ENCODE data around the gene GTF2F2.
A peak's percentile ranks its signal among the peaks of the same experiment; 100 is the strongest.
"Not testable (repeated sequence)": the region's sequence is repeated elsewhere in the genome, so short reads cannot be mapped to it uniquely, and the experiment has no call there.

The GTF2F2 gene

DNA sequence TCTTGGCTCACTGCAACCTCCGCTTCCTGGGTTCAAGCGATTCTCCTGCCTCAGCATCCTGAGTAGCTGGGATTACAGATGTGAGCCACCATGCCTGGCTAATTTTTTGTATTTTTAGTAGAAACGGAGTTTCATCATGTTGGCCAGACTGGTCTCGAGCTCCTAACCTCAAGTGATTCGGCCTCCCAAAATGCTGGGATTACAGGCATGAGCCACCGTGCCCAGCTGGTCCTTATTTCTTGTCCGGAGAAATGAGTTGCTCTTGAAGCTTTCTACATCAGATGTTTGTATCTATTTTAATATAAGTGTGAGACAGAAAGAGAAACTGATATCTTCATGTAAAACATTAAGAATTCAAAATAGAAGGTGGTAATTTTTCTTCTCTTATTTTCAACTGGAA lies 124.4 kb downstream of the GTF2F2 start:
- not testable (repeated sequence) for DNase-seq

- no peak for DNase-seq
Measured at GRCh38 chr13:45249662-45250061, 129.4 kb downstream of the GTF2F2 start.

GRCh38 chr13:45254396-45254795 lies 134.1 kb downstream of the GTF2F2 start:
- DNase-seq, result no peak

- no peak for DNase-seq
Measured at GRCh38 chr13:45255247-45255987, 135.1 kb downstream of the GTF2F2 start.

DNA sequence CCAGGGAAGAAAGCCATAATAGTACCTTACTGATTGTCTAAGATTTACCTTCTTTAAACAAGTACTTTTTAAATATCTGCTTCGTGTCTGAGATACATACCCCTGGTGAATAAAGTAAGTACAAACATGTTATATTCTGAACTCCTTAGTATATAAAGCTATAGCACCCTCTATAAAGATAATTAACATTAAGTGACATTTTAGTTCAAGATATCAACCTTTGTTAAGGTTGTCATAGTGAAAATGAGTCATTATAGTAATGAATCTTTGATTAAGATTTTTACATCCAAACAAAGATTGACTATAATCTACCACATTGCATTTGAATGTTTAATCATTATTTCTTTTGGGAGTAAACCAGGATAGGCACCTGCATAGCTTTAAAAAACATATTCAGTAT lies 135.9 kb downstream of the GTF2F2 start:
- no peak for DNase-seq

DNA sequence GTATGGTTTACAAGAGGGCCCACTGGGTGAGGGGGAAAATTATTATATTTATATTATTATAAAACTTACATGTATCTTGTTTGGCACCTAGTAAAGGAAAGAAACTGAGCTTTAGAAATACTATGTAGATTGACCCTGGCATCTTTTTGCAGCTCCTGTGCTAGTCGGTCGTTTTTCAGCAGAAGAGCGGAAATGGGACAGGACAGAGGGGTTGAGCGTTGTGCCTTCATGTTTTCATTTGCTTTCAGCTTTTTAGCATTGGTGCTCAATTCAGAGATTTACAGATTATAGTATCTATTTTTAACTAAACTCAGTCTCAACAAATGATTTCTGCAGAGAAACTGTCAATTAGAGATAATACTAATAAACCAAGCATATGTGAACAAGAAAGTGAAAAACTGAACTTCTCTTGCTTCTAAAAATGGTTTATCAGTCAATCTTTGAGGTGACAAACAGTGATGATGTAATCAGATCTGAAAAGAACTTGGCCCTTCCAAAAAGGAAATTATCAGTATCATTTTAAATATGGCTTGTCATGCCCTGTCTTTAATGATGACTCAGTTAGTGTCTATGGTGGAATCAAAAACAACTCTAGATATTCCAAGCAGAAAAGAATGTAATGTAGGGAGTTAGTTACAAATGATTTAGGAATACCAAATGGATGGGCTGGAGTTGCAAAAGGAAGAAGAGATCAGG lies 137.5 kb downstream of the GTF2F2 start:
- no peak for DNase-seq

- no peak for DNase-seq
Measured at GRCh38 chr13:45258334-45258675, 138.0 kb downstream of the GTF2F2 start.

DNA sequence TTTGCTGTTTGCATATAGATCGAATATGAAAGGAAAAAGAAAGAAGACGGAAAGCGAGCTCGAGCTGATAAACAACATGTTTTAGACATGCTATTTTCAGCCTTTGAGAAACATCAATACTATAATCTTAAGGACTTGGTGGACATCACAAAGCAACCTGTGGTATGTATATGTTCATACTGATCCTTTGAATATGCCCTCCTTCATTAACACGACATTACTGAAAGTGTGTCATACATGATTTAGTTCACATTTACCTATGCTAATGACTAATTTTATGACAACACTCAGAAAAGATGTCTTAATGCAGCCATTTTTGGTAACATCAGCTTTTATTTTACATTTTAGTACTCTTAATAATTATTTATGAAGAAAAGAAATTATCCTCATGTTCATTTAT lies 146.9 kb downstream of the GTF2F2 start:
- no peak for DNase-seq

DNA sequence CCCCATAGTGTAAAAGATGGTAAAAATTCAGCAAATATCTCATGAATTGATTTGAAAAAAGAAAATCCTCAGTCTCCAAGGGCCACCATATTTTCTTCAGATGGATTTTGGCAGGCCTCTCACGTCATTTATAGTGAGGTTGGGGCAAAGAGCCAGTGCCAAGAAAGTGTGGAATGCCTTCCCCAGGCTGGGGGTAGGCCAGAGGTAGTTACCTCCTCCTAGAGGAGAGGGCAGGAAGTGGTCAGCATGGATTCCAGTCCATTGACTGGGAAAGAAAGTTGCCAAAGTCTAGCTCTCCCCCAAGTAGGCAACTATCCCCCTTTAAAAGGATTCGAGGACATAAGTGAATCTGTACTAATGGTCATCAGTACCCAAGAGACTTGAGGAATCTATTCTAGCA lies 148.9 kb downstream of the GTF2F2 start:
- no peak for DNase-seq

DNA sequence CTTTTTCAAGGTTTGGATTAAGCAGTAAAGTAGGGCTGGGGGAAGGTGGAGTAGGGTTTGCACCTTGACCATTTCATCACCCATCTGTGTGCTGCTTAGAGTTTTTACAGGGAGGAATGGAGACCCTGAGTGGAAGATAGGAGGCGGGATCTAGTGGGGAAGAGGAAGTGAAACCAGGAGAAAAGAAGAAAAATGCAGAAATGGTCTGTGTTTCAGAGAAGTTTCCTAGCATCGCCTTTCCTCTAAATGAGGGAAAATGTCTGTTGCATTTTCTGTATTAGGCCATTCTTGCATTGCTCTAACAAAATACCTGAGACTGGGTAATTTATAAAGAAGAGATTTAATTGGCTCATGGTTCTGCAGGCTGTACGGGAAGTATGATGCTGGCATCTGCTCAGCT lies 156.6 kb downstream of the GTF2F2 start:
- DNase-seq, result no peak

- peak in 2 of 51 donors; percentile 7 to 9 for DNase-seq
Measured at GRCh38 chr13:45278096-45278645, 157.9 kb downstream of the GTF2F2 start.

GRCh38 chr13:45280011-45280410 lies 159.7 kb downstream of the GTF2F2 start:
- no peak for DNase-seq

GRCh38 chr13:45280751-45281634 lies 160.7 kb downstream of the GTF2F2 start:
- peak in 49 of 51 donors; percentile 4 to 91 (median 61) for DNase-seq

- DNase-seq, result no peak
Measured at GRCh38 chr13:45282994-45283393, 162.7 kb downstream of the GTF2F2 start.

DNA sequence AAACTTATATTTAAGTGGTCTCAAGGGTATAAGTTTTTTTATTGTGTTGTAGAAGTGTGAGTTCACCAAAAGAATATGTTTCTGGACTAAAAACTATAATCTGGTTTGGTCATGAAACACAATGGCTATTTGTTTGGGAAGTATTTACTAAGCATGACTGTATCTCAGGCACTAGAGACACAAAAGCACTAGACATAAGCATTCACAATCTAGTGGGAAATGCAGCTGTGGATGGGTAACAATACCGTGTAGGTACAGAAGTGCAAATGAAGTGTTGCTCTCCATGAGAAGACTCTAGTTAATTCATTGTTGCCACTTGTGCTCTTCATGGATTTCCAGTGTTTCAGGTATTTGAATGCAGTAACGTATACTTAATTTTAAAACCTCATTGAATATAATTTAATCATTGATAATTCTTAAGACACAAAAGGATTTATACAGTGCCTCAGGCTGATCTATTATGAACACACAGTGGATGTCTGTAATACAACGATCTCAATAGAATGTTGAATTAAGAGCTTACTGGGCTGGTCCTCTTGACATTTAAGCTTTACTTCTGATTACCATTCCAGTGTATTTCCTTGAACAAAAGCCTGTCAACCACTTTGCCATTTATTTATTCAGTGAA lies 169.7 kb downstream of the GTF2F2 start:
- peak in 1 of 51 donors; percentile 20 for DNase-seq

DNA sequence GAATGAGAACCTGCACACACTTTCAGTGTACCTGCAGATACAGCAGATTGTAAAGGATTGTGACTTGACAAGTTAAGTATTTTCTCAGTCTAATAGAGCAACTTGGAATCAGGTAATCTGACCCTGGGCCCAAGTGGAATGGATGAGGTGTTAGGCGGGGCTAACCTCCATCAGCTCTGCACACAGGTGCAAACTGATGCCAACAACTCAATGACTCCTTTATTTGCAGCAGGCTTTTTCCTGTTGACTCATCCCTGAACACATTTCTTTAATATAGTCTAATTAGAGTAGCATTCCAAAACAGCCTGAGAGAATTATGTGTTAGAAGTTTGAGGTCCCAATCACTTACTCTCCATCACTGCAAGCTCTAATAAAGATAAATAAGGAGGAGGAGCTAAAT lies 171.9 kb downstream of the GTF2F2 start:
- DNase-seq, result no peak

GRCh38 chr13:45295536-45295935 lies 175.2 kb downstream of the GTF2F2 start:
- no peak for DNase-seq

DNA sequence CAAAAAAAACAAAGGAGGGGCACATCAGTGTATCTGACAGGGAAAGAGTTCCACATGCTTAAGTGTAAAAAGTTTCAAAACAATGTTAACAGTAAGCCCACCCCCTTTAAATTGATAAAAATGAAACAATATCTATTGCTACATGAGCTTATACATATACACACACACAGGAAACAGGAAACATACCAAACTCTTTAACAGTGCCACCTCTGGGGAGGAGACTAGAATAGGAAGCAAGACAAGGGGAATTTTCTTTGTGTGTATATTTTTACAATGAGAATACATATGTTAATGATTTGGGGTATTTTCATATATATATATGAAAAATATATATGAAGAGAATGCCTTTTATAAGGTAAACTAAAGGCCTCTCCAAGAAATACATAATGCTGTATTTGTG lies 175.9 kb downstream of the GTF2F2 start:
- DNase-seq, result no peak

DNA sequence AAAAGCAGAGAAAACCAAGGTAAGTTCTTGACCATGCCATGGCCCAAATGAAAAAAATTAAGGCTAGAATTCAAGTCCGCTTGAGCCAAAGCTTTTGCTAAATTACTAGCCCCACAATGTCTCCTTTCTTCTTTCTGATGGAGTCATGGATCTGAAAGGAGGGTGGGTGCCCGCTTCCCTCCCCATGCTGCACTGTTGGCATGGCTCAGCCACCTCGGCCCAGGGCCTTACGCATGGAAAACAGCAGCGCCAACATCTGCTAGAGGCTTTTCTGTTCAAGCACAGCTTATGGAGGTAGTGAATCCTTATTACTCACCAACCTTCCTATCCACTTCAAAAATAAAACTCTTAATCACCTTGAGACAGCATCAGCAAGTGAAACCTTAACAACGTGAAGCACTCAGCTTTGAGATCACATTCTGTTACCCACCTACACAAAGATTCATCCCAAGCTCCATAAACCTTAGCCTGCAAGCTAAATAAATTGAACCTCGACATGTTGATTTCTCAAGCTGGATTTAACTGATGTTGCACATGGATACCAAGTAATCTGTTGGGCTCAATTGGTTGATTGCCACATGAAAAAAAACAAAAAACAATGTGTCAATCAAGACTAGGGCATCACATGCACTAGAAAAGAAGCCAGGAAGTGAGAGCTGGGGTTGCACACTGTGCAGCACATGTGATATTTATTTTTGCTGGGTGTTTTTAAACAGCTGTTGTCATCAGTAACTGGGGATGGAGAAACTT lies 177.3 kb downstream of the GTF2F2 start:
- peak in 11 of 51 donors; percentile 2 to 51 (median 10) for DNase-seq

DNA sequence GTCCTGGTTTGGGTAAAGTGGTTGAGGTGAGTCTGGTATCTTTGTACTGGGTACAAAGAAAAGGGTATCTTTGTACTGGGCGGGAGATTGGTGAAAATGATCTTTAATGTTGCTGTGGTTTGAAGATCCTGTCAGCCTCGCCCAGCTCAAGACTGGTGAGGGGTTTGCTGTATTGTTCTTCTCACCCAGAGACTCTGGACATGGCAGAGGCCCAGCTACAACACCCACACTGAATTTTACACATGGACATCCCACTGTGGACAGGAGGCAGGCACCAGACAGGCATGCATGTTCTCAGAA lies 177.8 kb downstream of the GTF2F2 start:
- no peak for DNase-seq

- DNase-seq, result not testable (repeated sequence)
Measured at GRCh38 chr13:45298550-45298949, 178.2 kb downstream of the GTF2F2 start.

All from hypothalamus (tissue), 51 donors.